DOHH2 (cell line): ENCODE measurements around the gene STIP1.

Experiments used
- EZH2phosphoT487 ChIP-seq: fragments of 200-600 bp; sonication (generic); IDR thresholded peaks from 2 replicates; pipeline ENCODE4 v1.6.1; 2017; ENCODE audit warnings: borderline replicate concordance, mild to moderate bottlenecking, antibody characterized with exemption, low read length, moderate library complexity, mixed read lengths
- TF ChIP-seq, protein P1 (sequence below): fragments of 200-600 bp; sonication (generic); IDR thresholded peaks from one replicate; pipeline ENCODE4 v1.5.1; 2014; ENCODE audit warnings: antibody characterized with exemption, mild to moderate bottlenecking, low read depth, low read length; ENCODE audit not compliant: poor library complexity, severe bottlenecking

DNA sequence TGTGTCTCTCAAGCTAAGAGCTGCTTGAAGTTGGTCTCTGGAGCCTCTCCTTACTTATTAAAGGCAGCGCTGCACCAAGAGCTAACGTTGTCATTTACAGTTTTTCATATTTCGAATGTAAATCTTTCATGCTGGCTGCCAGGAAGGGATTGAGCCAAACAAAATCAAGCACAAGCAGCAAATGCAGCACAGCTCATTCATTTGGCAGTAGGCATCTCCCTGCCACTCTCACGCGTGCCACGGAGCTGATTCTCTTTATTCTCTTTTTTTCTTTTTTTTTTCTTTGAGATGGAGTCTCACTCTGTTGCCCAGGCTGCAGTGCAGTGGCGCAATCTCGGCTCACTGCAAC lies 47.0 kb downstream of the STIP1 start:
- TF ChIP-seq, protein P1, sequence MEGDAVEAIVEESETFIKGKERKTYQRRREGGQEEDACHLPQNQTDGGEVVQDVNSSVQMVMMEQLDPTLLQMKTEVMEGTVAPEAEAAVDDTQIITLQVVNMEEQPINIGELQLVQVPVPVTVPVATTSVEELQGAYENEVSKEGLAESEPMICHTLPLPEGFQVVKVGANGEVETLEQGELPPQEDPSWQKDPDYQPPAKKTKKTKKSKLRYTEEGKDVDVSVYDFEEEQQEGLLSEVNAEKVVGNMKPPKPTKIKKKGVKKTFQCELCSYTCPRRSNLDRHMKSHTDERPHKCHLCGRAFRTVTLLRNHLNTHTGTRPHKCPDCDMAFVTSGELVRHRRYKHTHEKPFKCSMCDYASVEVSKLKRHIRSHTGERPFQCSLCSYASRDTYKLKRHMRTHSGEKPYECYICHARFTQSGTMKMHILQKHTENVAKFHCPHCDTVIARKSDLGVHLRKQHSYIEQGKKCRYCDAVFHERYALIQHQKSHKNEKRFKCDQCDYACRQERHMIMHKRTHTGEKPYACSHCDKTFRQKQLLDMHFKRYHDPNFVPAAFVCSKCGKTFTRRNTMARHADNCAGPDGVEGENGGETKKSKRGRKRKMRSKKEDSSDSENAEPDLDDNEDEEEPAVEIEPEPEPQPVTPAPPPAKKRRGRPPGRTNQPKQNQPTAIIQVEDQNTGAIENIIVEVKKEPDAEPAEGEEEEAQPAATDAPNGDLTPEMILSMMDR, result no peak
- no peak for TF ChIP-seq EZH2phosphoT487
